Dedifferentiated amniotic fluid mesenchymal stem cell (primary cell): ENCODE results near the gene PTPMT1.
A peak's percentile ranks its signal among the peaks of the same experiment; 100 is the strongest.

ENCODE experiments used
- DNase-seq: peaks from one replicate; pipeline ENCODE4 v3.0.0-alpha.2; 2016; ENCODE audit errors: extremely low spot score

PTPMT1 gene

DNA sequence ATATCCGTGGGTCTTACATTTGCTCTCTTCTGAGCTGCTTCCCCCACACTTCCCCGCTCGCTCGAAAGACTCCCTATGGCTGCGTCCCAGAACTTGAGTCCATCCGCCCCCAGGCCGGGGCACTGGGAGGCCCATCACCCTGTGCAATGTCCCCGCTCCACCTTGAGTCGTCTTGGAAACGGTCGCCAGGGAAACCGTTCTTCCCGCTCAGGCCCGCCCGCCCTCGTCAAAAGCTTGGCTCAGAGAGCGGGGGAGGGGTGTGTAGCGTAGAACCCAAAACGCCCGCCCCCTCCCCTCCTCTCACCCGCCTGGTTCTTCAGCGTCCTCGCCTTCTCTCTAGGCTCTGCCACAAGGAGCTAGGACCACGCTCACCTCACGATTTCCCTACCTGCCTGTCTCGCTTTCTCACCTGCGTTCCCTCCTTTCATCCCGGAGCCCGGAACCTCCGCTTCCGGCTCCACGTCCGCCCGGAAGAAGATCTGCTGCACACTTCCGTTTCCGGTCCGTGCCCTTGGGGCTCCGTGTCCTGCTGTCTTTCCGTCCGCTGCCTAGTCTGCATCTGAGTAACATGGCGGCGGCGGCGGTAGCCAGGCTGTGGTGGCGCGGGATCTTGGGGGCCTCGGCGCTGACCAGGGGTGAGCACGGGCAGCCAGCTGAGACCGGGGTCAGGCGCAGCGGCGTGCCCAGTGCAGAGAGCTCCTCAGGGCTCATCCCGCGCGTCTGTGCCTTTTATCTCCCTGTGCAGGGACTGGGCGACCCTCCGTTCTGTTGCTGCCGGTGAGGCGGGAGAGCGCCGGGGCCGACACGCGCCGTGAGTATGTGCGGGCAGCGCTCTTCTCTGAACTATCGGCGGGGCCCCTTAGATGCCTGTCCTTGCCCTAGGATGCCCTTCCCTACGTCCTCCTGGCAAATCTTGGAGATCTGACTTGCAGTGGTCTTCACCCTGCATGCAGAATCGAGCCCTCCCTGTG is 13.4 kb downstream of the PTPMT1 start, which contains the start of the genes KBTBD4 and NDUFS3:
TSS of gene KBTBD4 (minus strand) at position 447 of the 971 bp plus-strand sequence. CDS start at position 428, 19 bp downstream.
TSS of gene NDUFS3 (plus strand) at position 551 of the 971 bp plus-strand sequence. CDS start at position 569, 18 bp downstream.
- DNase-seq: peak; percentile 91

DNA sequence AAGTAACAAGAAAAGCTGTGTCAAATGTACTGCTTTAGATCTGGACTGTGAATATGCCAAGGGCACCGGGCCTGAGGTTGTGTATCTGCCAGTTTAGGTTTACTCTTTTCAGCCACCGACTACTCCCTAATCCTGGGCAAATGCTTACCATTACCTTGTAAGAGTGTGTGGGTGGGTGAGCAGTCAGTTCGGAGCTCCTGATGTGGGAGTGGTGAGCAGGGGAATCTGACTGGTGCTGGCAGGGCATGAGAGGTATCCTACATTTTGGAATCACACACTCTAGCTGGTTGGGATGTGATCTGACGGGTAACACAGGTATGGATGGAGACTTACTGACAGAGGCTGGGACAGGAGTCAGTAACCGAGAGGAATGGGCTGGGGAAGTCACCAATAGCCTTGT is 18.4 kb downstream of the PTPMT1 start:
- no peak for DNase-seq

DNA sequence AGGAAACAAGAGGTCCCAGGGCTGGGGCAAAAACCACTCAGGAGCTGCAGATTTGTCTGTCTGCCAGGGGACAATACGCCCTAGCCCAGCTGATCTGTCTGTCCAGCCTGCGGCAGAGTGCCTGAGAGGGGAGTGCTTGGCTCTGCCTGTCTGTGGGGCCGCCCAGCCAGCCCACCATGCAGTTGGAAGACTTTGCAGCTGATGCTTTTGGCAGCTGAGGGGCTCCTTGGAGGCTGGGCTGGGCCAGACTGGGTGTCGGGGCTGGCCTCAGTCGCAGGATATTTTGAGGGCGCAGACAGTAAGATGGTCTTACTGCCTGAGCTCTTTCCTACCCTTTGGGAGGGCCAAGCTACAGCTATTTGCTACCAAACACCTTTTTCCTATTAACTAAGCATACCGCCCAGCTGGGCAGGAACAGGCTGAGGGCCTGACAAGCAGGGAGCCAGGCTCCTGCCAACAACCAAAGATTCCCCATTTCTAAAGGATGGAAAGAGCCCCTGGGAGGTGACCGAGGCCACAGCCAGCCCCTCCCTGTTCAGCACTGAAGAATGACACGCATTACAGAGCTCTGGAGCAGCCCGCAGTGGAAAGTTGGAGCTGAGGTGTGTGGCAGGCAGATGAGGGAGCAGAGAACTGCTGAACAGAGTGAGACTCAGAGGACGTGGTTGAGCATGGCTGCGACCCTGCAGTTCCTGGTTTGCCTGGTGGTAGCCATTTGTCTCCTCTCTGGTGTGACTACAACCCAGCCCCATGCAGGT is 20.9 kb downstream of the PTPMT1 start, which contains the start of gene FAM180B:
TSS of gene FAM180B (plus strand) at position 581 of the 758 bp plus-strand sequence. CDS start at position 672, 91 bp downstream.
- DNase-seq: no peak

DNA sequence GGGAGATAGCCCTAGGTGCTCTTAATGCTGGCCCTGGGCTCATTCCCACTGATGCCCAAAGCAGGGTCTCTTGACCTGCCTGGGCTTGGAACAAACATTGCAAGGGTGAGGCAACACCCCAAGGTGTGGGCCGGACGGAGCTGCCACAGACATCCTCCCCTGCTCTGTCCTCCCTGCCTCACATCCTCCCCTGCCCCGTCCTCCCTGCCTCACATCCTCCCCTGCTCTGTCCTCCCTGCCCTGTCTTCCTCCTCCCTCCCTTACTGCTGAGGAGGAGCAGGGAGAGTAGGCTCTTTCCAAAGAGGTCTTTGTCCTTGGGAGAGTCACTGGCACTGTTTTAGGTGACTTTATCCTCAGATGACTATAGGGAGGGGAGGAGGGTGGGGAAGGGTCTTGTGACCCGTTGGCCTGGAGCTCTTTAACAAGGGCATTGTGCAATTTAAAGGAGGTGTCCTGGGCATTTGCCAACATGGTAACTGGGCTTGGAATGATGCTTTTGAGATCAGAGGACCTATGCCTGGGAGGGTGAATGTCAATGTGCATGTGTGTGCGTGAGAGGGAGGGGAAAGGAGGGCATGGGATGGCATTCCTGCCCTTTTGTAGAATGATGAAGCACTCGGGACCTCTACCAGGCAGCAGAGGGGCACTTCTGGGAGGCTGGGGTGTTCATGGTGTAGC is 21.8 kb downstream of the PTPMT1 start:
- DNase-seq: no peak

DNA sequence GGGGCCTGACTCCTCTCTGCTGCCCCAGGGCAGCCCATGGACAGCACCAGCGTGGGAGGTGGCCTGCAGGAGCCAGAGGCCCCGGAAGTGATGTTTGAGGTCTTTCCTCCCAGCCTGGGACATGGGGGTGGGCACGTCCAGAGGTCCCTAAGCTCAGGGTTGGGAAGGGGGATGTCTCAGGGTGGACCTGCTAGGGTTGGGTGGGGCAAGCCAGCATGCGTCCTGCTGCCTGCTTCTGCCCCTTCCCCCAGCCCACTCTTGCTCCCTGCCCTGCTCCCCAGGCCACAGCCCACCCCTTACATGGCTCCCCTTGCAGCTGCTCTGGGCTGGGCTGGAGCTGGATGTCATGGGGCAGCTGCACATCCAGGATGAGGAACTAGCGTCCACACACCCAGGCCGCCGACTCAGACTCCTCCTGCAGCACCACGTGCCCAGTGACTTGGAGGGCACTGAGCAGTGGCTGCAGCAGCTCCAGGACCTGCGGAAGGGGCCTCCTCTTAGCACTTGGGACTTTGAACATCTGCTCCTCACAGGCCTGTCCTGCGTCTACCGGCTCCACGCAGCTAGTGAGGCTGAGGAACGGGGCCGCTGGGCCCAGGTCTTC is 22.4 kb downstream of the PTPMT1 start:
- DNase-seq: no peak

DNA sequence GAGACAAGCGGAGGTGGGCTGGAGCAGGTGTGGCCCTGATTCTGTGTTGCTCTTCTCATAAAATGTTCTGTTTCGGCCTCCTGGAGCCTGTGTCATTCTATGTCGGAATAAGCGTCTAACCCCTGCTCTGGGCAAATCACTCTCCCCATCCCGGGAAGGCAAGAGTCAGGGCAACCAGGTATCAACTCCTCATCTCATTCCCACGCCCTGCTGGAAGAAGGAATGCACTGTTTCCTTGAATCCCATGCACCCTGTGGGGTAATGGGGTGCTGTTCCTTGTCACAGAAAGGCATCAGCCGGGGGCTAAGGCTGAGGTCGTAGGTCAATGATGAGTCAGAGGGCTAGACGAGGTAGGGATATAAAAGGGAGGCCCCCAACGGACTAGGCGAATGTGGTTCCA is 23.7 kb downstream of the PTPMT1 start:
- no peak for DNase-seq

DNA sequence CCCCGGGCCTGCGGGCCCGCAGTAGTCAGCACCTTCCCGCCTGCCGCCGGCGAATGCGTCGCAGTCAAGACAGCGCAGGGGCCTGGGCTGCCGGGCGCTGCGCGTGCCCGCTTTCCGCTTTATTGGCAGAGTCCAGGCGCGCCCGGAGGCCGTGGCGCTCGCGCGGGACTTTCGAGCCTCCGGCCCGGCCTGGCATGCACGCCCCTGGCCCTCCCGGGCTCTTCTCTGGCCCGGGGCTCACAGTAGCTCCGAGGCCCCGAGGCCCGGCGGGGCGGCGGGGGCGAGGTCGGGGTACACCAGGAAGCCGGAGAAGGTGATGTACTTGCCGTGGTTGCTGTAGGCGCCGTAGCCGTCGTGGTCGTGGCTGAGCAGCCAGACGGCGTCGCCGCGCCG is 24.2 kb downstream of the PTPMT1 start:
- DNase-seq: no peak

DNA sequence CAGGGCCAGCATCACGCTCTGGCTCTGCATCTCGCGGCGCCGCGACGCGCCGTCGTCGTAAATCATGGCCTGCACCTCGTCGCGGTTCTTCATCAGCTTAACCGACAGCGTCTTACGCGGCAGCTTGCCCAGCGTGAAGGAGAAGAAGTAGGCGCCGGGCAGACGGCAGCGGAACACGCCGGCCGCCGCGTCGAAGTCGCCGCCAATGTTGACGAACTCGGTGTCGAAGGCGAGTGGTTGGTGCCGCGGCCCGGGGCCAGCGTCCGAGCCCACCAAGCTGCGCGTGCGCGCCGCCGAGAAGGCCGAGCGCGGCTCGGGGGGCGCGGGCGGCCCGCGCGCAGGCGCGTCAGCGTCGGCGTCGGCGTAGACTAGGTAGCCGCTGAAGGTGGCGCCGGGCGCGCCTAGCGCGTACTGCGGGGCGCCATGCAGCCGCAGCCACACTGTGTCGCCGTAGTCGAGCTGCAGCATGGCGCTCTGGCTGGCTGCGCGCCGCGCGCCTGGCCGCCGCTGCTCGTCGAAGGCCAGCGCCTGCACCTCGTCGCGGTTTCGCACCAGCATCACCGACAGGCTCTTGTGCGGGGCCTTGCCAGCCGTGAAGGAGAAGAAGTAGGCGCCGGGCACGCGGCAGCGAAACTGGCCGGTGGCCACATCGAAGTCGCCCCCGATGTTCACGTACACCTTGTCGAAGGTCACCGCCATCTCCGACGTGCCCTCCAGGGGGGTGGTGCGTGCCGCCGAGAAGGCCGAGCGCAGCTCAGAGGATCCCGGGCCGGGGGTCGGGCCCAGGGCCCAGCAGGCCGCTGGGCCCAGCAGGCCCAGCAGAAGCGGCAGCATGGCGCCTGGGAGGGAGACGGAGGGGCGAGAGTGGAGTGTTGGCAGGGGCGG is 24.8 kb downstream of the PTPMT1 start:
- DNase-seq: no peak

DNA sequence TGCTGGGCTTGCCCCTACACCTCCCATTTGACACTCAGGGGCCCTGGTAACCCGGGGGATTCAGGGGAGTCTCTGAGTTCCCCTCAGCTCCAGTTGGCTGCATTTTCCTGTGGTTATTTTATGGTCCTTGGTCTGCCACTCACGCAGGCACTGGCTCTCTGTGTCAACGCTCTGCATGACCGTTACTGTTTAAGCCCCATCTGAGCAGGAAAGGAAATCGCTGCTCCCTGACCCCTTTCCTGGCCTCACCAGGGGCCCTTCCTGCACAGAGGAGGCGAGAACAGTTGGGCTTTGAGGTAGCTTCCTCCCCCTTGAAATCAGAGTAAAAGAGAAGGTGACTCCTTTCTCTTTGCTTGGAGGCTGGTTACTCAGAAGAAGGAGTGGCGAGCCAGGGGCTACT is 26.4 kb downstream of the PTPMT1 start:
- no peak for DNase-seq

DNA sequence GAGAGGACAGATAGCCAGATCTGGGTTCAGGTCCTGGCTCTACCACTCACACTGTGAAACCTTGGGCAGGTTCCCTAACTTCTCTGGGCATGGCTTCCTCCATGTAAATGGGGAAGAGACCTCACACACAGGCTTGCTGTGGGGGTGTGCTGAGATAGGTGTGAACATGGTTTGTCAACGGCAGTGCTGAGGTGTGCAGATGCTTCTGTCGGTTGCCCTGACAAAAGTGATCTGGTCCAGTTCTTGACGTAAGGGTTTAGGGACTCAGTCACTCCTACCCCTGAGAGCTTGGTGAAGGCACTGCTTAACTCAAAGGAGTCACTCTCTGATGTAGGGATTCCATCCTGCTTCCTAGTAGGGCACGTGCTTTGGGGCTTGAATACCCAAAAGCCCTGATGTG is 26.9 kb downstream of the PTPMT1 start:
- no peak for DNase-seq

DNA sequence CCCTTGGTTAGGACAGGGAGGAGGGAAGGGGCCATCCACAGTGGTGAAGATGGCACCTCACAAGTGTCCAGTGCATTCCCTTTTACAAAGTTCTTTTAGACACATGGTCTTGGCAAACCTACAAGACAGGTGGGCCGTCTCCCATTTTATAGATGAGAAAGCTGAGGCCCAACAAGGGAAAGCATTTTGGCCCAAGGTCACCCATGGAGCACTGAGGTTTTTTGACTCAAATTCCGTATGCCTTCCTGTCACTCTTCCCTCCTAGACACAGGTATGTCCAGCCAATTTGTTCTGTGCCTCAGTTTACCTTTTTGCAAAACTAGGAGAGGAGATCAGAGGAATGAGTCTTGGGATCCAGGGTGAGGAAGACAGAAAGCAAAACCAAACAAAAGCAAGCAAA is 27.6 kb downstream of the PTPMT1 start:
- DNase-seq: no peak

DNA sequence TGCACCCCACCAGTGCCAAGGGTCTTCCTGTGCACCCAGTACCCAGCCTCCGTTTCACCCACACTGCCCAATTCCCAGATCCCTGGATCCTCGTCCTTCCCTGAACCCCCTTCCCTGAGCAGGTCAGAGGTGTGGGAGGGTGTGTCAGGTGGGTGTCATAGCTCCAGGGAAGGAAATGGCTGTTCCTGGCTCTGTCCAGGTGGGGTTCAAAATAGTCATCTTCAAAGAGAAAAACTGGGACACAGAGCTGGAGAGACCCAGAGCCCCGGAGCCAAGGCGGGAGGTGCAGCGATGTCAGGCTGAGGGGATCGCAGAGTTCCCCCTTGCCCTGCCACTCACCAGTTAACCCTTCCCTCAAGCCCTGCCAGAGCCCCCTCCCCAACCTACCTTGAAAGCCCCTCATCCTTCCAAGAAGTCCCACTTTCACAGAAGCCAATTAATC is 28.1 kb downstream of the PTPMT1 start:
- DNase-seq: no peak

DNA sequence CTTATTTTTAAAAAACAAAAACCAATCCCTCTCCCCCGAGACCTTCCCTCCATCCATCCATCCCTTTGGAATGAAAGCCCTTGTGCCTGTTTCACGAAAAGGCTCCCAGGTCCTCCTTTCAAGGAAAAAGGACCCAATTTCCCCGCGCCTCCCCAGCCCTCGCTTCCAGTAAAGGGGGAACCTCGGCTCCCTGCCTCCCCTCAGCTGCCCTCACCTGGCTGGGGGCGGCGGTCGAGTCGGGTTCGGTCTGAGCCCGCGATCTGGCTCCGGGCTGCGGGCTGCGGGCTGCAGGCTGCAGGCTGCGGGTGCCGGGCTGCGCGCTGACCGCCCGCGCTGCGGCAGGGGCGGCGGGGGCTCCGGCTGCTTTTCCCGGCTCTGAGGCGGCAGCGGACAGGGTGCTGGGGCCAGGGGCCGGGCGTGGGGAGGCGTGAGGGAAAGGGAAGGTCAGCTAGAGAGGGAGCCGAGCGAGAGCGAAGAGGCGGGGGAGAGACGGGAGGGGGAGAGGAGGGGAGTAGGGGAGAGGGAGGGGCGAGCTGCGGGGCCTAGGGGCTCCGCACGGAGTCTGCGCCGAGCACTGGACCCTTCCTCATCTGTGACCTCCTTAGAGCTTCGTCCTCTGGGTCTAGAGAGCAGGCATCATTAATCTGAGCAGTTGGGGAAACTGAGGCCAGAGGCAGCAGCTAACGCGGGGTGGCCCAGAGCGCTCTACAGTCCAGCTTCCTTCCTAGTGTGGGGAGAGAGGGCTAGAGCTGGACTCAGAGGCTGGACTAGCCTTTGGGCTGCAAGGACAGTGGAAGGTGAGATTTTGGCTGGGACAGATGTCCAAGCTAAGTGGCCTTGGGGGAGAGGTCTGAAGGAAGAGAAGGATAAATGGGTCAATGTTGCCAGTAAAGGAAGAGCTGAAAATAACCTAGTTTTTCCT is 28.8 kb downstream of the PTPMT1 start, which contains the start of gene C1QTNF4:
TSS of gene C1QTNF4 (minus strand) at position 478 of the 922 bp plus-strand sequence. CDS start 3,601 bp downstream, outside the sequence.
- no peak for DNase-seq

DNA sequence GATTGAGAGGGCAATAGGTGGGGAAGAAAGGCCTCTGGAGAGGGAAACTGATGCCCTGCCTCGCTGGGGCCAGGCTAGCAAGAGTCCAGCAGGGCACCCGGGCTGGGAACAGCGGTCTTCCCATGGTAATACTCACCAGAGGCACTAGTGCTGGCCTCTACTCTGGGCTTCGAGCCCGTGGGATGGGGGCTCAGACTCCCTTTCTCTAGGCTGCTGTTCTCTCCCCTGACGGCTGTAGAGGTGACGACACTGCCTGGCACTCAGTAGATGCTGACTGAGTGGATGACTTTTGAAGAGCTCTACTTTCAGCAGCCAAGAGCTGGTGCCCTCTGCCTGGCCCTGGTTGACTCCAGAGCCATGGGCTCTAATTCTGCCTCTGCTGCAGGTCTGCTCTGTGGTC is 29.6 kb downstream of the PTPMT1 start:
- no peak for DNase-seq

DNA sequence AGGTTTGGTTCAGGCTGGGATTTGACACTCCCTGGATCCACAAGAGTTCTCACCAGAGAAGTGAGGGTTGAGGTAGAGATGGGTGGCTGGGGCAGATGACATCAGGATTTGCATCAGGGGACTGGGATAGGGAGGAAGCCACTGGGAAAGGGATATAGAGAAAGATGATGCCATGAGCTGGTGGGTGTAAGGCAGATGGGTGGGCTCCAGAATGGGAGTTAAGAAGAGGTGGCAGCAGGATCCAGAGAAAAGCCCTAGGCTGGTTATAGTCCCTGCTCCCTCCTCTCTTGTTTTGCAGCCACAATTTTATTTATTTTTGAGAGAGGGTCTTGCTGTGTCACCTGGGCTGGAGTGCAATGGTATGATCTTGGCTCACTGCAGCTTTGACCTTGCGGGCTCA is 30.6 kb downstream of the PTPMT1 start:
- DNase-seq: no peak

DNA sequence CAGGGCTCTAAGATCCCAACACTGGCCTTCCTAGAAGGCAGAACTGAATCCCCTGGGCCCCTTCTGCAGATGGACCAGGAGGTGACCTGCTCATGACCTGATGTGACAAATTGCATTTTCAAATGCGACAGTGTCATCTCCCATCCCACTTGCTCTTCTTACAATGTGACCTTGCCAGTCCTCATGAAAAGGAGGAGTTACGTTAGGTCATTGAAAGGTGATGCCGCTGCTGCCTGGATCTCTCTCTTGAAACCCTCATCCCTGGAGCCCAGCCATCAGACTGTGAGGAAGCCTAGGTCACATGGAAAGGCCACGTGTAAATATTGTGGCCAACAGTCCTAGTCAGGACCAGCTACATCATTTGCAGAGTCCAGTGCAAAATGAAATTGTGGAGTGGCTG is 34.5 kb downstream of the PTPMT1 start:
- DNase-seq: no peak

DNA sequence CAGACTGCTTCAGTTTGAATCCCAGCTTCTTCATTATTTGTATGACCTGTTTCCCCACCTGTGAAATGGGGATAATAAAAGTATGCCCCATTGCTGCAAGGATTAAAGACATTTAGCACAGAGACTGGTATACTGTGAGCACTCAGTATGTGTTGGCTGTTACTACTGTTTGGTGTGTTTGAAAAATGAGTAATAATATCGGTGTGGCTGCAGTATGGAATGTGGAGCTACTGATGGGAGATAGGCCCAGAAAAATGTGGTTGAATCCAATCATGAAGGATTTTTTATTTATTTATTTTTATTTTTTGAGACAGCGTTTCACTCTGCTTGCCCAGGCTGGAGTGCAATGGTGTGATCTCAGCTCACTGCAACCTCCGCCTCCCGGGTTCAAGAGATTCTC is 37.9 kb downstream of the PTPMT1 start:
- no peak for DNase-seq

DNA sequence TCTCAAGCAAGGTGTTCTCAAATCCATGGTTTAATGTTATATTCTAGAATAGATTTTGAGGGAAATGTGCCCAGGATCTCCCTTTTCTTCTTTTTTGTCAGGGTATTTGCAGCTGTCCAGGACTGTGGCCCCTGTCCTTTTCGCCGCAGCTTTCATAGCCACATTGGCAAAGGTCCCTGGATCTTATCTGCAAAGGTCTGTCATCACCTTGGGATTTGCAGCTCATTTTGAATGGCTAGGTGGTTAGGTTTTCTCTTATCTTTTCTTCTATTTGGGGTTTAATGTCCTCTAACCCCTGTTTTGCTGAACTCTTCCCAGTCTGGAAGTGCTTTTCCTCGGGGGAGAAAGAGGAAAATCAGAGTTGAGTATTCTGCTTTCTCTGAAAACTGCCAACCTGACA is 40.5 kb downstream of the PTPMT1 start:
- no peak for DNase-seq

DNA sequence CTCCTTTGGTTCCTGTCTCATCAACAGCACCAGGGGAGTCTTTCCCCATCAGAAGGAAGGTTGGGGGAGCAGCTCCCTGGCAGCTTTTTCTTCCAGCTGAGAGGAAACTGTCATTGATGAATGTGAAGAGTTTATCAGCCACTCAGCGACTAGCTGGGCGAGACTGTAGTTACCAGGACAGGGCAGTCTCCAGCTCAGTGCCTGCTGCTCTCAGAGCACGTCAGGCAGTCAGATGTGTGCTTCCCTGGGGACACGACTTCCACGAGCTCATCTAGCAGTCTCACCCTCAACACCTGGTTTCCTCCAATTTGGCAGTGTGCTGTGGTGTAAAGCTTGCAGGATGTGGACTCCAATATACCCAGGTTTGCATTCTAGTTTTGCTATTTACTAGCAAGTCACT is 41.3 kb downstream of the PTPMT1 start:
- no peak for DNase-seq
